Measurements from ENCODE around the gene THSD7A.

GRCh38 chr7:11576310-11576709 lies 255.7 kb downstream of the THSD7A start:
- TF ChIP-seq EP300 (IDR thresholded peaks at IDR 0.05) (no peak), CTCF (IDR thresholded peaks at IDR 0.05) (no peak)

Data from tibial nerve (tissue), 4 donors.